Activated CD8-positive, alpha-beta memory T cell treated with anti-CD3 and anti-CD28 coated beads for 4 hours (primary cell): ENCODE measurements around the gene CTIF.

Source experiments
- DNase-seq, 2 donors: peaks; one replicate each; pipeline ENCODE4 v3.0.0-alpha.2; 2020; ENCODE audit warnings: low read depth in 2 of 2

Gene CTIF

DNA sequence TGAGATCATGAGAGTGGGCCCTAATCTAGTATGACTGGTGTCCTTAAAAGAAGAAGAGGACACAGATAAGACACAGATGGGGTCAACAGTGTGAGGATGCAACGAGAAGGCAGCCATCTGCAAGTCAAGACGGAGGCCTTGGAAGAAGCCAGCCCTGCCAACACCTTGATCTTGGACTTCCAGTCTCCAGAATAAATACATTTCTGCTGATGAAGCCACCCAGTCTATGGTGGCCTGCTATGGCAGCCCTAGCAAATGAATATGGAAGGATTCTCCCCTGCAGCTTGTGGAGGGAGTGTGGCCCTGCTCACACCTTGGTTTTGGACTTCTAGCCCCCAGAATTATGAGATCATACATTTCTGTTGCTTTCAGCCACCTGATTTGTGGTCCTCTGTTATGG is 12.3 kb downstream of the CTIF start:
- no peak for DNase-seq

DNA sequence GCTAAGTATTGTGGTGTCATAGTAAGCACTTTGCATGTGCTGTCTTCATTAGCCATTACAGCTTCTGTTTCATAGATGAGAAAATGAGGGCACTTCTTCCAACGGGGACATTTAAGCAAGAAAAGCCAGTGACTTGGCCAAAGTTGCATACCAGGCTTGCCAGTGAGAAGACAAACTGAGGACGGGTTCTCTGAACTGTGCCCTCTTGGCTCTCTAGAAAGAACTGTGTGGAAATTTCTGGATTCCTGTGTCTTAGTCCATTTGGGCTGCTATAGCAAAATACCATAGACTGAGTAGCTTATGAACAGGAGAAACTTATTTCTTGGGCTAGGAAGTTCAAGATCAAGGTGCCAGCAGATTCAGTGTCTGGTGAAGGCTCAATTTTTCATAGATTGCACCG is 13.3 kb downstream of the CTIF start:
- DNase-seq: no peak

DNA sequence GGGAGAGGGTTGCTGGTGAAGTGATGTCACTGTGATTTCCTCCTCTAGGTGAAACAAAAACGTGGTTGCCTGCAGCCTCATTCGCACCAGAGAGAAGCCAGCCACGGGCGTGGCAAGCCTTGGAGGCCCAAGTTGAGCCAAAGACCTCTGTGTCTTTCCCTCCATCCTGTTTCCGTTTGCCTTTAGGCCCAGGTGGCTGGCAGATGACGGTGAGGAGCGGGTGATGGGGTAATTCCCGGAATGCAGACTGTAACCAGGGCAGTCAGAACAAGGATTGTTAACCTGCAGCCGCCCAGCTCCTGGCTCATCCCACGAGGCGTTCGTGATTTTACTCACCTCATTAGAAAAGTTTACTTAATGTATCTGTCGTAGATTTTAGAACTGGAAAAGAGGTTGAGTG is 14.4 kb downstream of the CTIF start:
- DNase-seq: no peak

DNA sequence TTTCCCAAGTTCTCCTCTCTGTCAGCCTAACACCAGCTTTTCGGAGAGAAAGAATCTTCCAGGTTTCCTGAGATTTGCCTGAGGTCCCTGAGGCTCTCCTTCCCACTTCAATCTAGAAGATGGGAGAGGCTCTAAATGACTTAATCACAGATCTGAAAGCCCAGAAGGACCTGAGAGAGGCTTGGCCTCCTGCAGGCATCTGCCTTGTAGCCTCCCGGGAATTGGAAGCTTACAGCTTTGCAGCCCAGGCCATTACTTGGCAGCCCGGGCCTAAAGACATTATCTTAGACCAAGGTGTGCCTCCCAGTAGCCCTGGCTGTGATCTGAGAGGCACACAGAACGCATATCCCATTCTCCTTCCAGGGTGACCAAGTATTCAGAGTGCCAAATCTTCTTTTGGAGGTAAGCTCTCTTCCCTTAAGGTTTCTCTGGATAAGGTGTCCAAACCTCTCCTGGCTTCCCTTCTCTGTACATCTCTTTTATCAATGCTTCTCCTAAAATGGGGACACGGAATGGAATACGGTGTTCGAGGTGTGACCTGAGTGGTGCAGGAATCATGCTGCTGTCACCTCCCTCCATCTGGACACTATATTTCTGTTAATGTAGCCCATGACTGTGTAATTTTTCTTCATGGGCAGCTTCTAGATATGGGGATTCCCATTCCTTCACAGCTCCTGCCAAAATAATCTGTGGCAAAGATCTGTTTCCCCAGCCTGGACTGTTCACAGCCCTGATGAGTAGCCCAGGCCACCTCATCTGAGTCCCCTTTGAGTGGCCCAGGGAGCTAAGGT is 16.0 kb downstream of the CTIF start:
- no peak for DNase-seq

DNA sequence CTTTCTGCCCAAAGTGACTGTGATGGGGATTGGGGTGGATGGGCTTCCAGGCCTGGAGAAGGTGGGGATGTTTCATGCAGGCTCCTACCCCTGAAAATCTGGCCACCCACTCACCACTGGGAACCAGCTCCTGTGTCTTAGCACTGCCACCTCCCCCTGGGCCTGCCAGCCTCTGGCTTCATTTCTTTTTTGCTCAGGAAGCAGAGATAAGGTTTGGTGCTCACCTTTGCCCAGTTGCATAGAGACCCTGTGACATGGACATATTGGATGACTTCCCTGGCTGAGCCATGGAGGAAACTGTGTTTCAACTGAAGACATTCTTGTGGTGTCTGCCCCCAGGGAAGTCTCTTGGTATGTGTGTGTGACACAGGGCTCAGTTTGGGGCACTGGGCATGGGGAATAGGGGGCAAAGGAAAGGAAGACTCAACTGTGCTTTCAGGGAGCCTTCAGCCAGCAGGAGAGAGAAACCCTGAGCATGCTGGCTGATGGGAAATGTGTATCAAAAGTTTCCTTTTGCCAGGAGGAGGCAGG is 16.7 kb downstream of the CTIF start:
- no peak for DNase-seq

DNA sequence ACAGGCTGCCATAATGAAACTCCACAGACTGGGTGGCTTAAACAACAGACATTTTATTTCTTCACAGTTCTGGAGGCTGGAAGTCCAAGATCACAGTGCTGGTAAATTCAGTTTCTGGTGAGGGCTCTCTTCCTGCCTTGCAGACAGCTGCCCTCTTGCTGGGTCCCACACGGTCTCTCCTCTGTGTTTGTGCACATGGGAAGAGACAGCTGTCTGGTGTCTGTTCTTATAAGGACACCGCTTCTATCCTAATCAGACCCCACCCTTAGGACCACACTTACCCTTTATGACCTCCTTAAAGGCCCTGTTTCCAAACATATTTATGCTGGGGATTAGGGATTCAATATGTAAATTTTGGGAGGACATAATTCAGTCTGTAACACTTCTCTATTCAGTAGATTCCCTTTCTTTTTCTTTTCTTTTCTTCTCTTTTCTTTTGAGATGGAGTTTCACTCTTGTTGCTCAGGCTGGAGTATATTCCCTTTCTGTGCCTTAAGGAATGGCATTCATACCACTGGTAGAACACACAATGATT is 18.9 kb downstream of the CTIF start:
- DNase-seq: no peak

DNA sequence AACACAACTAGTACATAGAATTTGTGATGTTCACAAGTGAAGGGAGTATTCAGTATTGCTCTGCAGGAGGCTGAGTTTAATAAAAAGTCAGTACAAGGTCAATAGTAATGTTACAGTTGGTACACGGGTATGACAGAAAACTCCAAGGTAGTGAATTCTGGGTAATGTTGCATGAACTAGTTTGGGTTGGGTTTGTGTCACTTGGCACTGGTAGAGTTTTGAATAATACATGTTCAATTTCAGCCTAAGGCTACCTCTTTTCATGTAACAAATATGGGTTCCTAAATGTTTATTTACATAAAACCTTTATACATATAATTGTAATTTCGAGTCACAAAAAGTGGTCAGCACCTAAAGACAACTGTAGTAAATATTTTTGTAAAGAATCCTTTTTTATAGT is 19.4 kb downstream of the CTIF start:
- DNase-seq: no peak

DNA sequence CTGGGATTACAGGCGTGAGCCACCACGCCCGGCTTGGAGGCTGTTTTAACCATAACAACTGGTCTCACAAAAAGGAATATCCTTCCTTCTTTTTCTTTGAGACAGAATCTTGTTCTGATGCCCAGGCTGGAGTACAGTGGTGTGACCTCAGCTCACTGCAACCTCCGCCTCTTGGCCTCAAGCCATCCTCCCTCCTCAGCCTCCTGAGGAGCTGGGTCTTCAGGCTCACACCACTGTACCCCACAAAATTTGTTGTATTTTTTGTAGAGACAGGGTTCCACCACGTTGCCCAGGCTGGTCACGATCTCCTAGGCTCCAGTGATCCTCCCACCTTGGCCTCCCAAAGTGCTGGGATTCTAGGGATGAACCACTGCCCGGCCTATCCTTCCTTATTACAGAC is 21.7 kb downstream of the CTIF start:
- no peak for DNase-seq

DNA sequence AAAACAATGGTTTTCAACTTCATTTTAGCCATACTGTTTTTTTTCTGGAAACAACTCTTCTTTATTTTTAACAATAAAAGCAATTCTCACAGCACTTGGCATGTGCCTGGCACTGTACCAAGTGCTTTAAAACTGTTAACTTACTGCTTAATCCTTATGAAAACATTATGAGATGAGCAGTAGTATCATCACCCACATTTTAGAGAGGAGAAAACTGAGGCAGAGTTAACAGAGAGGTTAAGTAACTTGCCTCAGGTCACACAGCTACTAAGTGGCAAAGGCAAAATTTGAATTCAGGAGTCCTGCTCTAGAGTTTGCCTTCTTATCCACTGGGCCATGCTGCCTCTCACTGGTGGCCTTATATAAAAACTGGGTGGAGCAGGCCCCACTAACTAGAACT is 23.2 kb downstream of the CTIF start:
- DNase-seq: no peak

DNA sequence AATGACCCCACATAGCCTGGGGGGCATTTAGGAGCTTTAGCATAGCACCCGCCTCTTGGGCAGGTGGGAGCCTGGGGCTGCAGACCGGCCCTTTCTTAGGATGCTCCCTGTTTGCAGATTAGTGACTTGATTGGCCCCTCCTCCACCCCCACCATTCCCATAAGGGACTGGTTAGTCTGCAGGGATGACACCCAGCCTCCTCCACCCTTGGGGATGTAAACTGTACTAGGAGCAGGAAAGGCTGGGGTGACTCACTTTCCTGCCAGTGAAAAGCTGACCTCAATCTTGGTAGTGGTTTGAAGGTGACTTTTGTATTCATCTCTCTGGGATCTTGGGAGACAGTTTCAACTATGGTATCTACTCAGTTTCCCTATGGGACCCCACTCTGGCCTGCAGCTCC is 24.2 kb downstream of the CTIF start:
- no peak for DNase-seq

DNA sequence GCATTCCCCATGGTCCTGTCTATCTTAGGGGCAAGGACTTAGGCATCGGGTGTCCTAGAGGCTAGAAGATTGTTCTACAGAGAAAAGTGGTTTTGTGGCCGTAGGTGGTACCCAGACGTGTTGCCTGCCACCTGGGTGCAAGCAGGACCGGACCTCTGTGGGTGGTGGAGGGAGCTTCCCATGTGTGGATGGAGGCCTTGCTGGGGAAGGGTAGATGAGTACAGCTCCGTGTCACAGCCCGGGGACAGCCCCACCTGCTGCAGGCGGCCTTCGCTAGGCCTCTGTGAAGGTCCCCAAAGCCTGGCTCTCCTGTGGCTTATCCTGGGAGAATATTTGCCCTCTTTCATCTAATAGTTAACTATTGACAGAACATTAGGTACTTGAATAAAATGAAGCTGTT is 25.3 kb downstream of the CTIF start:
- no peak for DNase-seq

DNA sequence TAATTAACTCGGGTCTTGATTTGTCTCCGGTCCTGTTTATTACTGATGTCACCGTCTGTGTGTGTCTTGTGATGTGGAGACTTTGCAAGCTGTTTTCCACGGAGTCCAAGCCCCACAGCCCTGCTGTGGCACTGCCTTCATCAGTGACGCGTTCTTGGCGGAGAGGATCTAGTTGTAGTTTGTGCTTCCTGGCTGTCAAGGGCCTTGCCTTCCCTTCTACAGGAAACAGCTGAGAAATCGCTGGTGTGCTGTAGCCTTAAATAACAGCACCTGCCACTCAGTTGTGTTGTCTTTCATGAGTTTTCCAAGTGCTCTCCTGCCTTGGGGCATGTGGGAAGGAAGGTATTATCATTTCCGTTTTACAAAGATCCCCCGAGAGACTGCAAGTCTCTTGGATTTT is 26.3 kb downstream of the CTIF start:
- DNase-seq: no peak

DNA sequence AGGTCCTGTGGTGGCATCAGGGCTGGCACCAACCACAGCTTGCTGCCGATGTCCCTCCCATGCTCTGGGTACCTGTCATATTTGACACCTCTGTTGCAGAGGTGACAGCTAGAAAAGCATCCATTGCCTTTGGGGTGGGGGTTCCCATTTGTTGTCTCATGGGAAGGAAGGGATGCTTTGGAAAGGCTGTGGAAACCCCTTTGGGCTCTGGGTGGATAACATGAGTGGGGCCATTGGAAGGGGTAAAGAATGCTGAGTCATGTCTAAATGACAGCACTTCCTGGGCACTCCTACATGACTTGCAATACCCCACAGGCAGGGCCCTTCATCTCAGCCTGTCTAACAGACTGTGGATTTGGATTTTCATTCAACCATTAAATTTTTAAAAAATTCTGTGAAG is 27.8 kb downstream of the CTIF start:
- no peak for DNase-seq

DNA sequence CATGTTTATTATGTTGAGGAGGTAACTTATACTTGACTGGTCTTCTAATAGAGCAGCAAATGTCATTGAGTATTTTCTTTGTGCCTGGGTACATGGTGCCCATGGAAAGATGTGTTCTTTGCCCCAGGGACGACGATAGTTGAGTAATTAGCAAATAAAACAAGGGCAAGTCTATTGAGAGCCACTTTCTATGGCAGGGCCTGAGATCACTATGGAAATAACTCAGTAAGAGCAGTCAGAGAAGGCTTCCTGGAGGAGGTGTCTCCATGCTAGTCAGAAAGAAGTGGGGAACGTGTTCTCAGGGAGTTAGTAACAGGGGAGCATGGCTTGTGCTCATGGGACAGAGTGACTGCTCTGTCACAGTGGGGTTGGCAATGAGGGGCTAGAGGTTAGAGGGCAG is 28.6 kb downstream of the CTIF start:
- no peak for DNase-seq

DNA sequence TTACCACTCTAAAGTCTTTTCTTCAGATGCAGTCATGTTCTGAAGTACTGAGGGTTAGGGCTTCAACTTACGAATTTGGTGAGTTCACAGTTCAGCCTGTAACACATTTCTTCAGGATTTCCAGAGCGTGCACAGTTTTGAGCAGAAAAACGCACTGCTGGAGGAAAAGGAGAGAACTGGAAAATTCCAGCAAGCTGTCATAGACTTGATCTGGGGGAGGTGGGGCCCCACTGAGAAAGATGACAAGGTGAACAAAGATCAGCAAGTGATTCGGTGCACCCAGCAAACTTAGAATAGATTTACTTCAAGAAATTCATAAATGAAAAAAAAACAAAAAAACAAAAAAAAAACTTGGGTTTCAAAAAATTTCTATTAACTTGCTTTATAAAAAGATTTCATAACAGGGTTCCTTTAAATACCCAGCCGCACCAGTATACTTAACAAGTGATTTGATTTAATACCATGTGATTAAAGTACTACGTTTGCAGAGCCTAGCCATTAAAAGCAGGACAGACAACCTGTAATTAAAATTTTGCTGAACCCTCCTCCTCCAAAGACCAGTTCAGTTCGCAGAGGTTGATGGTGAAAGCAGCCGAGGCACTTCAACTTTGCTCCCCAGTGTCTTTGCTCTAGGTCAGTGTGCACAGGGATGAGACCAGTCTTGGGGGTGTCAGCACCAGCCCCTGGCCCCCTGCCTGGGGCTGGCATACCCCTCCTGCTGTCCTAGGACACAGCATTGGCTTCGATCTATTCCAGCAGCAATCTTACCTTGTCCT is 30.5 kb downstream of the CTIF start:
- no peak for DNase-seq

DNA sequence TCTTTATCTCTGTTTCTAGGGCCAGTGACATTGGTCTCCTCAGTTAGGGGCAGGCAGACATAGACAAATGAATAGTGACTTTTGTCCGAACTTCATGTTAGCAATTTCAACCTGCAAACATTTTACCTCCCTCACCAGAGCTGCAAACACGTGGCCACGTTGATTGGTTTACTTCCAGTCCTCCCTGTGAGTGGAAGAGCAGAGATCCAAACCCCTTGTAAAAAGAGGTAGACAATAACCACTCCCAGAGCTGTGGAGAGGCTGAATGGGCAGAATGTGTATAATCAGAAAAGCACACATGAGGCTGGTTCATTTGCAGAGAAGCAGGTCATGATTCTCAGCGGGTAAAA is 31.1 kb downstream of the CTIF start:
- no peak for DNase-seq

DNA sequence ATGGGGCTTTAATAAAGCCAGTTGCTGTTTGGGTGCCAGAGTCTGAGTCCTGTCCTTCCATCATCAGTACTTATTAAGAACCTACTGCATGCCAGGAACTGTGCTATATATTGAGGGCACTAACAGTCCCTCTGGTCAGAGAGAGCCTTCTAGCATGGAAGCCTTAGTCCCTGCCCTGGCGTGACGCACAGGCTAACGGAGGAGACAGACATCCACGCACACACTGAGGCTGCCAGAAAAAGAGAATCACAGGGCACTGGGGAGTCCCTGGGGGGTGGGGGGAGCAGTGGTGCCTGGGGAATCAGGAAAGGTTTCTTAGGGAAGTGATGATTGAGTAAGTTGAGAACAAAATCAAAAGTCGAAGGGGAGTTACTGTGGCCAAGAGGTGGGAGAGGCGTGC is 31.5 kb downstream of the CTIF start:
- DNase-seq: no peak

DNA sequence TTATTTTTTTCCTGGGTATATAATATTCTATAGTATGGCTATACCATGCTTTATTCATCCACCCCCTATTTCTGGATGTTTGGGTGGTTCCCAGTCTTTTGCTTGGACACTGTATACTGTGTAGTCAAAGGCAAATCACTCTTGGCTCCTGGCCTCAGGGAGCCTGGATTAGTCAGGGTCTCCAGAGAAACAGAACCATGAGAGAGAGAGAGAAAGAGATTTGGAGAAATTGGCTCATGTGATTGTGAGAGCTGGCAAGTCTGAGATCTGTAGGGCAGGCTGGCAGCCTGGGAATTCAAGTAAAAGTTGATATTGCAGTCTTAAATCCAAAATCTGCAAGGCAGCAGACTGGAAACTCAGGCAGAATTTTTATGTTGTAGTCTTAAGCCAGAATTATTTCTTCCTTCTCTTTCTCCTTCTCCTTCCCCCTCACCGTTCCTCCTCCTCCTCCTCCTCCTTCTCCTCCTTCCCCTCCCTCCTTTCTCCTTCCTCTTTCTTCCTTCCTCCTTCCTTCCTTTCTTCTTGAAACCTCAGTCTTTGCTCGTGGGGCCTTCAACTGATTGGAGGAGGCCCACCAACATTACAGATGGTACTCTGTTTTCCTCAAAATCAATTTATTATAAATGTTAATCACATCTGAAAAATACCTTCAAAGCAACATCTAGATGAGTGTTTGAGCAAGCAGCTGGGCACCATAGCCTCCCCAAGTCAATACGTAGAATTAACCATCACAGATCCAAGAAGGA is 33.0 kb downstream of the CTIF start:
- DNase-seq: no peak

DNA sequence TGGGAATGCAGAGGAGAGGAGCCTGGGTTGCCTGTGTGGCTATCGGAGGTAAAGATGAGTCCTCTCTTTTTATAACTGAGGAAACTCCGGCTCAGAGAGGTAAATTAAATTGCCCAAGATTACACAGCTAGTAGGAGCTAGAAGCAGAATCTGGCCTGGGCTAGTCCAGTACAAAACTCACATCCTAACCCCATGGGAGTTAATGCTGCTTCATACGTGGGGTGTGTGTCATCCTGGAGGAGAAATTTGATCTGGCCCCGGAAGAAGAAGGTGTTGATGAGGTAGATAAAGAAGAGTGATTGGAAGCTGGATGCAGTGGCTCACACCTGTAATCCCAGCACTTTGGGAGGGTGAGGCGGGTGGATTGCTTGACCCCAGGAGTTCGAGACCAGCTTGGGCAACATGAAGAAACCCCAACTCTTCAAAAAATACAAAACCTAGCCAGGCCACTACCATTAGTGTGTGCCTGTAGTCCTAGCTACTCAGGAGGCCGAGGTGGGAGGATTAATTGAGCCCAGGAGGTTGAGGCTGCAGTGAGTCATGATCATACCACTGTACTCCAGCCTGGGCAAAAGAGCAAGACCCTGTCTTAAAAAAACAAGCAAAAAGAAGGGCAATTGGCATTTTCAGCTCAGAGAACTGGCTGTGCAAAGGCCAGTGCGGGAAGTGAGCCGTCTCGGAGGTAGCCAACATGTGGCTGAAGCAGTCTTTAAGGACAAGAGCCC is 33.7 kb downstream of the CTIF start:
- DNase-seq: no peak

DNA sequence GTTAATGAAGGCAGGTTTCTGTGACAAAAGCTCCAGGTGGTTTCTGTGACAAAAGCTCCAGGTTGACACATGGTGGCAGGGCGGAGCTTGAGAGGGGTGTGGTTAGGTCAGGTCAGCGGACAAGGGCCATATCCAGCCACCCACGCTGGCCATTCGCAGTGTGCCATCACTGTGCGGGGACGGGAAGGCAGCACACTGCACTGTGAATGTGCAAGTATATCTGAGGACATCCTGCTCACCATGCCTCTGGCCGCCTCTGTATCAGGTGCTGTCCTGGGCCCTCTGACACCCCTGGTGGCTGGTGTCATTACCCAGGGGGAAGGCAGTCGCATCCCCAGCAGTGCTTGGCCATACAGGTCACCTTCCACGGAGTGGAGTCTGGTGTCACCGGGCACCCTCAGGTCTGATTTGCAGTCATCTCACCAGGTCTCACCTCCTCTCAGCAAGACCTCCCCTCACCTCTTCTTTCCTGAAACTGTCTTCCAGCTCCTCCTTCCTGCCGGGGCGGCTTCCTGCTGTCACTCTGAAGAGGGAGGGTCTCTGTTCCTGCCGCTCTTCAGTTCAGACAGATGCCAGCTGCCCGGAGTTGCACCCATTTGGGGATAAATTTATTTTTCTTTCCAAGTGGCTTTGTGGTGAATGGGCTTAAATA is 34.9 kb downstream of the CTIF start:
- no peak for DNase-seq

DNA sequence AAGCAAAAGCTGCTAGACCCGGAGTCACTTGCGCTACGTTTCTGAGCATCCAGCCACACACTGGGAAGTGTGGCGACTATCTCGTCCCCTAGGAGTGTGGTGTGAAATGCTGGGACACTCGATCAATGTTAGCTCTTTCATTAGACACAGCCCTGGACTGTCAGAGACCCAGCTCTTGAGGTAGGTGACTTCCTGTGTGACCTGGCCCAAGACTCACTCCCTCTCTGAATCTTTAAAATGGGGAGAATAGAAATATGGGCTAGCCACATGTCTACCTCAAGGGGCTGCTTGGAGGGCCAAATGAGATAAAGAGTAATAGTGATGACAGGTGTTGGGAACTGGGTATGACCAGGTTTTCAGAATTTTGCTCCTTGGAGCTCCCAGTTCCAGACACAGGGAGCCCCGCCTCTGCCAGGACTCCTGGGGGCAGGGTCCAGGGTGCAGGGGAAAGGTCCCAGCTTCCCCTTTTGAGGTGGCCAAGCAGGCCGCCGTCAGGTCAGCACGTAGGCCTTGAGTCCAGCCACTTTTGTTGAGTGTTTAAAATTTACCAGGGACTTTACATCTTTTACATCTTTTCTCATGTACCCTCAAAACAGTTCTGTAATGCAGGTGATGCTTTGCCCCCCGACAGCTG is 36.0 kb downstream of the CTIF start:
- DNase-seq: no peak
